ENCODE data around the gene ECSCR.

Gene ECSCR

DNA sequence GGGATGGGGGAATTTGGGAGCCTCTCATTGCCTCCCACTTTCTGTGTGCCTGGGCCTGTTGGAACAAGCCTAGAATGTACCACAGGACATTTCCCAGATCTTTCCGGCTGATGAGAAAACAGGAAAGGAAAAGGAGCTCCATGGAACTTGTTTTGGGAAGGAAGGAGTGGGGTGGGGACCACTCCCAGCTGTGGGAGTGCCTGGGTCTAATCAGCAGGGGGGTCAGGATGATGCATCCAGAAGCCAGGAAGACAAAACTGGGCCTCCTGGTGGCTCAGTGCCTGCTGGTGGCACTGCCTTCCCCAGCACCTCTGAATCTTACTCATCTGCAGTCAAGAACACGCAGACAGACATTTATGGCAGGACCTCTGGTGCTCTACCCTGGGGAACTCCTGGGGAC lies 11.0 kb upstream of the ECSCR start:
- peak; percentile 31 for DNase-seq

DNA sequence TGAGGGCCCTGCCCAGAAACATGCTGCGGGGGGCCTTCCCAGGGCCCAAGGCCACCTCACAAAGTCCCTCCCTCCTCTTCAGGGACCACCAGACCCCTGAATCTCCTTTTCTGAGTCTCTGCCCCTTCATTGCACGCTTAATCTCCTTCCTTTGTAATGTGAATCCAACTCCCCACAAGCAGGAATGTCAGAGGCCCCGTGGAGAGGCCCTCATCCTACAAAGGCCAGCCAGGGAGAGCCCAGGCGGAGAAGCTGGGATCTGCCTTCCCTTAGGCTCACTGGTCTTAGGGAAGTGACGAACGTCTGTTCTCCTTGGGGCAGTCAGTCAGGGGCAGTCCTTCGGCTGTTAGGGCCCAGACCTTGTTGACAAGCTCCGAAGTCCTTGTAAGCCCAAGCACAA lies 10.6 kb upstream of the ECSCR start:
- DNase-seq = no peak

DNA sequence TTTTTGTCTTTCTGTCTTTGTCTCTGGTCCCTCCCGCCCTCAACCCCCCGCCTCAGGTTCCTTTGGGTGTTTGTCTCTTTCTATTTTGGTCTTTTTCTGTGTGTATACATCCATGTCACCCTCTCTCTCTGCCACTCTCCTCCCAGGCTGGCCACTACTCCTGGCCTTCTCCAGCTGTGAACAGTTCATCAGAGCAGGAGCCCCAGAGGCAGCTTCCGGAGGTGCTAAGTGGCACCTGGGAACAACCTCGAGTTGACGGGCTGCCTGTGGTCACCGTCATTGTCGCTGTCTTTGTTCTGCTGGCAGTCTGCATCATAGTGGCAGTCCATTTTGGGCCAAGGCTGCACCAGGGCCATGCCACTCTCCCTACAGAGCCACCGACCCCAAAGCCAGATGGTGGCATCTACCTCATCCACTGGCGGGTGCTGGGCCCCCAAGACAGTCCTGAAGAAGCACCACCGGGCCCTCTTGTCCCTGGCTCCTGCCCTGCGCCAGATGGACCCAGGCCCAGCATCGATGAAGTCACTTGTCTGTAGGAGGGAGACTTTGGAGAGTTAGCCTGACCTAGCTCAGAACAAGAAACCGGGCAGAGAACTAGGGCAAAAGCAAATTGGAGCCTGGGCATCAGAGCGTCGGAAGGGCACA lies 10.0 kb upstream of the ECSCR start:
- DNase-seq = no peak

DNA sequence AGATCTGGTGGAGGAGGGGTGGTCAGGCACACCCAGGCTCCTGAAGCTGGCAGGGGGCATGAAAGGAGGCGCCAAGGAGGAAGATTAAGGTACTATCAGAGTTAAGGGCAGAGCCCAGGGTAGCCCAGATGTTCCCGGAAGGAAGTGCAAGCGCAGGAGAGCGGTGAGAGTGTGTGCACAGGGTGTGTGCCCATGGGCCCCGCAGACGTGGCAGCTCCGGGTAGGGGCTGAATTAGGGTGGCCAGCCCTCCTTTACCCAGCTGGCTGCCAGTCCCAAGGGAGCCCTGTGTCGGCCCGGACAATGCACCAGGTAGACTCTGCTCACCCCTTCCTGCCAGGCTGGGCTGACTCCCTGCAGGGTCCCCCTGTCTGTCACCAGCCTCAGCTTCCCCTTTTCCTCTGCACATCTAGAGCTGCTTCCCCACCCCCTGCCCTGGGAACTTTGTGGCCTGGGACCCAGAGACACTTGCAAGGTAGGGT lies 8.3 kb upstream of the ECSCR start, which contains the start of gene SMIM33:
Gene SMIM33, plus strand, starts transcription at position 184 of the 480 bp plus-strand sequence. Its CDS starts 118 bp downstream, at position 302.
- no peak for DNase-seq

DNA sequence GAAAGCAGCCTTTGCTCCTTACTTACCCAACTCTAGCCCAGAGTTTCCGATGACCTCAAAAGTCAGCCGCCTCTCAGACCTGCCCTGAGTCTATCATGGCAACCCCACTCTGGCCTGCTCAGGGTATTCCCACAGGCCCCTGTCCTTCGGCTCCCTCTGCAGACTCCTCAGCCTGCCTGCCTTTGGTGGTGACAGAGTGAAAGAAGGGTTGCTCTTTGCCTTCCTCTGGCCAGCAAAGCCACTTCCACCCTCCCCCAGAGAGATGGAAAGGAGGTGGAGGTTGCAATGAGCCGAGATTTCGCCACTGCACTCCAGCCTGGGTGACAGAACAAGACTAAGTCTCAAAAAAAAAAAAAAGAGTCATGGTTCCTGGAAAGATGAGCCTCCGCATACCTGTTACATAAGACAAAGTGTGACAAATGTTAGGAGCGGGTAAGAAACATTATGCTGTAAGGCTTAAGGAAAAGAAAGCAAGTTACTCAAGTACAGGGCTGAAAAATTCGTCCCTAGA lies 5.9 kb upstream of the ECSCR start:
- DNase-seq = no peak

DNA sequence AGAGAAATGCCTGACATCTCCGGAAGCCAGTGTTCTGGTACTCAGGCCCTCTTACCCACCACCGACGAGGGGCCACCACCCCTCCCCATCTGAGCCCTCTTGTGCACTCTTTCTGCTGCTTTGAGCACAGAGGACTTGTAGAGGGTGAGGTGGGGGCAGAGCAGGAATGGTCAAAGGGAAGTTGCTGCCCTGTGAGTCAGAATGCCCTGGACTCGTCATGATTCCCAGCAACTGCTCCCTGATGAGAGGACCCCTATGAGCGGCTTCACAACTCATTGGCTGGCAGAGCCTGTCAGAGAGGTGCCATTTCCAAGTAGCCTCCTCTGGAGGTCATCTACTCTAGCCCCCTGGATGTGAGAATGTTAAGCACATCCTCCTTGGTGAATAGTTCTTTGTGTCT lies 845 bp downstream of the ECSCR start:
- DNase-seq = peak; percentile 76

DNA sequence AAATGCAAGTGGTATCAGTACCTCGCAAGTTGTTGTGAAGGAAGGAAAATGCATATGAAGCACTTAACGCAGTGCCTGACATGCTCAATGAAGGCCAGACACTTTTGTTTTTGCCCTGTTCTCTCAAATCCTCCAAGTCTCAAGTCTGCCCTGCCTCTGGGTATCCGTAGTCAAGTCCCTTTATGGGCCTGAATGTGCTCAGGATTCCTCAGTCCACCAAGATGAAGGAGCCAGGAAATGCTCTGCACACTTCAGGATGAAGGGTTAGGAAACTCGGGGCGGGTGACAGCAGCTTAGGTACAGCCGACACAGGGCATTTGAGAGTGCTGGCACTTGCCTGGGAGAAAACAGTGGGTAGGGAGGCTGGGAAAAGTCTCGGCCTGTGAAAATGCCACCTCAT lies 1.4 kb downstream of the ECSCR start:
- DNase-seq = no peak

DNA sequence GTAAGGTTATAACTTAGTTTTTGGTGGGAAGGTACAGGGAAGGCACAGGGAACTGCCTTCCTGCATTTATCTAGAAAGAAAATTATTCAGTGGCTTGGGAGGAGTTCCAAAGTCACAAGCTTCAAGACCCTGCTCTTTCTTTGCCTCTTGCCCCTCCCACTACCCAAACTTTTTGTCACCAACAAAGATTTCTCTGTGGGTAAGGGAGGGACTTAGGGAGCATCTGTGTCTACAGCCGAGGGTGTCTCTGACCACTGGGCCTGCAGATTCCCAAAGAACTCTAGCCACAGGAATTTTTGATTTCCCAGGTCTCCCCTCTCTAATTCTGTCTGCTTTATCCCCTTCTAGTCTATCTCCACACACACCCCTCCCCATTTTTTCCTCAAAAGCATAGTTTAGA lies 2.1 kb downstream of the ECSCR start:
- DNase-seq = no peak

DNA sequence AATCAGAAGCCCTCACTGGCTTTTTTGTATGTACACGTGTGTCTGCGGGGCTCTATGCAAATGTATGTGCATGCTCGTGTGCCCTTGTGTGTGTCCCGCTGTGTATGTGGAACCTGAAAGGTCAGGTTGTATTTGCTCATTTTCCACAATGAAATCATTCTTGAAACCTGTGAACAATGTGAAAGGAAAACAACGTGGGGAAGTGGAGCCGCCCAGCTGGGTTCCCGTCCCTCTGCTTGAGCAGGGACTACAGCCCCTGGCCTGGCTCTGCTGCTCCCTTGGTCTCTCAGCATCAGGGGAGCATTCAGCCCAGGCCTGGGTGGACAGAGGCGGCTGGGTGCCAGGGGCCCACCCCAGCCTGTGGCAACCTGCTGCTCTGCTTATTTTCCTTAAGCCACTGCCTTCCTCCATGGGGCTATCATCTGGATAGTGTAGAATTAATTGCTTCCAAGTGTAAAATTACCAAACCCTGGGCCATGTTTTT lies 3.0 kb downstream of the ECSCR start:
- DNase-seq = no peak

DNA sequence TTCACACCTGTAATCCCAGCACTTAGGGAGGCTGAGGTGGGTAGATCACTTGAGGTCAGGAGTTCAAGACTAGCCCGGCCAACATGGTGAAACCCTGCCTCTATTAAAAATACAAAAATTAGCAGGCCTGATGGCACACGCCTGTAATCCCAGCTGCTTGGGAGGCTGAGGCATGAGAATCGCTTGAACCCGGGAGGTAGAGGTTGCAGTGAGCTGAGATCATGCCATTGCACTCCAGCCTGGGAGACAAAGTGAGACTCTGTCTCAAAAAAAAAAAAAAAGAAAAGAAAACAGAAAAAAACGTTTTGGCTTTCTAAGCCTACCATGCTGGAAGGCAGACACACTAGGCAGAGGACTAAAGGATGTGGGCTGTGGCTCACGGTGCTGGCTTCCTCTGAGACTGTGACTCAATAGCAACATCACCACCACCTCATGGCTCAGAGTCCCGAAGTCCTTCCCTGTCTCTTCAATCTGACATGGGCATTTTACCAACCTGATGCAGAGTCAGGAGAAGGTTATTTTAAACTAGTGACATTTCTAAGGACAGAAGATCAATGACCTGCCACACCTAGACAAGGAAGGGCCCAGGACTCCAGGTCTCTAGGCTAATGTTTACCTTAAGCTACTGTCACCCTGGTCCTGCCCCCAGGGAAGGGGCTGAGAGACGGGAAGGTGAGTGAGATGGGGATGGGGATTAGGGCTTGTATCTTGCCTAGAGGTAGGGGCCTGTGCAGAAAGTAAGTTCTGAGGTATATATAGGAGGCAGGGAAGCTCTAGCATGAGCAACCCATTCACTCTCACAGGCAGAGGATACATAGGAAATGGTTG lies 3.7 kb downstream of the ECSCR start:
- peak; percentile 82 for DNase-seq

DNA sequence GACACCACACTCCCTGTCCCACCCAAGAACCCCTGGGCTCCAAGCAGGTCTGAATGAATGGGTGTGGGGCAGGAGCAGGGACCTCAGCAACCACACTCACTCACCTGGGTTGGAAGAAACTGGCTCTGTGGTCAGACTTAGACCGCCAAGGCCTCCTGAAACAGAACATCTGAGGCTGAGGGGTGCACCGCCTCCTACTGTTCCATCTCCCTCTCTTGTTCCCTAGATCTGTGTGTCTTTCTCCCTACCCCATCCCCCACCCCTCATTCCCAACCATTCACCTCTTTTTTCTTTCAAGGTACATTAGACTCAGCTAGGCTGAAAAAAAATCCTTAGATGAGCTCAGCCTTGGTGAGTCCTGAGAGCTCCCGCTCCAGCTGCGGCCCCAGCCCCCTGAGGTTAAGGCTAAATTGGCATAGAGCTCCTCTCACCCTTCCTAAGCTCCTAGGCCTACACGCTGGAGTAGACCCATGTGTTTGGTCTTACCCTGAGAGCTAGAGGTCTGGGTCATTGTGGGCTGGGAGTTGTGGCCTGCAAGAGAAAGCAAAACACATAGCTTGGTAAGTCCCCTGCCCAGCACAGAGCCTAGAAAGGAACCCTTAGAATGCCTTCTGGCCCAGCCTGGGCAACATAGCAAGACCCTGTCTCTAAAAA lies 4.8 kb downstream of the ECSCR start:
- DNase-seq = no peak

DNA sequence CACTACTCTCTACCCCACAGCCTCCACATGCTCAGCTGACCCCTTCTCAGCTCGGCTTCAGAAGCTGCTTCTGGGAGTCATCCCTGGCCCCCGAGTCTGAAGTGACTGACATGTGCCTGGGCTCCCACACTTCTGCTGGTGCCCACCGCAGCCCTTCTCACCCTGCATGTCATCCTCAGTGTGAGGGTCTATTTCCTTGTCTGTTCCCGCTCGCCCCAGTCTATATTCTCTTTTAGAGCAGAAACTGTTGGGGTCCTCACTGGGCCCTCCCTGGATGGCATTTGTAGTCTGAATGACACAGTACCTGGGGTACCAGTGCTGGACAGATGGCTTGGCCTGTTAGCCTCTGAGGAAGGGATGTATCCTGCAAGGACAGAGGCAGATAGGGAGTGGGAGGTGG lies 5.3 kb downstream of the ECSCR start:
- no peak for DNase-seq

DNA sequence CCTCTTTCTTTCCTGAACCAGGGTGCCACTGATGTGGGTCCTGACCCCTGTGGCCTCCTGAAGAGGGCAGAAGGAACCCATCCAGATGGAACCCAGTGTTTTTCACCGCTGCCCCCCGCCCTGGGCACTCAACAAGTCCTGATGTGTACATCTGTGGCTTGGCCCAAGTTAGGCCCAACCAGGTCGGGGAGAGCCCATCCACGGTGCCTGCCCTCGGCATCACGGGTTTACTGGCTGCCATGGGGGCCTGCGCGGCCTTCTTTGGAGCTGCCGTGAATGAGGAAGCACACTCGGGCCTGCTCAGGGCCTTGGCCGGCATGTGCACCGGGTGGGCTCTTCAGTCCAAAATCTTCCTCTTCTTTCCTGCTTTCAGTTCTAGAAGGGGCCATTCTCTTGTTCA lies 5.8 kb downstream of the ECSCR start:
- DNase-seq = no peak

DNA sequence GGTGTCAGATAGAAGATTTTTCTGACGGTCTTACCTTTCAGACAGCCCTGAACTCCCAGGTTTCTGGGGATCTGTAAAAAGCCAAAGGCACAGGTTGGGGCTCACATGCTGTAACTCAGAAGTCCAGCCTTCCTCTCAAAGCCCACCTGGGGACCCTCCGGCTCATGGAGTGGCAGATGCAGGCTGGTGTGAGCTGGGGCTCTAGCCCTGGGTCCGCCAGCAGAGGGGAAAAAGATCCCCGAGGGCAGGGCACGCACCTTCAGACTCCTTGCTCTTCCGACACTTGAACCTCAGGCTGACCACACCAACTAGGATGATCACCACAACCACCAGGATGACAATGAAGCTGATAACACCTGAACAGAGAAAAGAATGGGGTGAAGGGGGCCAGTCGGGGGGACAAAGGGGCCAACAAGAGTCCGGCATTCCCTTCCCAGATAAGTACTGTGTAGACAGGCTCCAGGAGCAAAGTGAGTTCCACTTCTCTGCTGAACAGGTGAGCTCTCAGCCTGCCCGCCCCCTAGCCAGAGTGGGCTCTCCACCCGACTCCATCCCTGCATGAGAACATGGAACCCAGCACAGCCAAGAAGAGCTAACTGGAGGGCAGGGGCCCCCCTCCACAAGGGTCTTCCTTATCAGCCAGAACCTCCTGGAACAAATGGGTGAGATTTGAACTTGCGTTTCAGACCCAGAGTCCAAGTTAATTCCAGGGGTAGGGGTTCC lies 7.8 kb downstream of the ECSCR start:
- no peak for DNase-seq

DNA sequence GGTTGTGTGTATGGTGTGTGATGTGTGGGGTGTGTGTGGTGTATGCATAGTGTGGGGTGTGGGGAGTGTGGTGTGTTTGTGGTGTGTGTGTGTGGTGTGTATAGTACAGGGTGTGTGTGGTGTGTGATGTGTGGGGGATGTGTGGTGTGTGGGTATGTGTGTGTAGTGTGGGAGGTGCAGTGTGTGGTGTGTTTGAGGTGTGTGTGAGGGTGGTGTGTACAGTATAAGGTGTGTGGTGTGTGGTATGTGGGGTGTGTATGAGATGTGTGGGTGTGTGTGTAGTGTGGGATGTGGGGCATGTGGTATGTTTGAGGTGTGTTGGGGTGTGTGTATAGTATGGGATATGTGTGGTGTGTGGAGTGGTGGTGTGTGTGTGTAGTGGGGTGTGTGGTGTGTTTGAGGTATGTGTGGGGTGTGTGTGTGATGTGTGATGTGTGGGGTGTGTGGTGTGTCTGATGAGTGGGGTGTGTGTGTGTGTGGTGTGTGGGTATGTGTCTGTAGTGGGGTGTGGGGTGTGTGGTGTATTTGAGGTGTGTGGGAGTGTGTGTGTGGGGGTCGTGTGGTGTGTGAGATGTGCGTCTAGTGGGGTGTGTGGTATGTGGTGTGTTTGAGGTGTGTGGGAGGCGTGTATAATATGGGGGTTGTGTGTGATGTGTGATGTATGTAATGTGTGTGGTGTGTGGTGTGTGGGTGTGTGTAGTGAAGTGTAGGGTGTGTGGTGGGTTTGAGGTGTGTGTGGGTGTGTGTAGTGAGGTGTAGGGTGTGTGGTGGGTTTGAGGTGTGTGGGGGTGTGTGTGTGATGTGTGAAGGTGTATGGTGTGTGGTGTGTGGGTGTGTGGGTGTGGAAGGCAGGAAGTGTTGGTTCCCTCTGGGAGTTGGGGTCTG lies 8.6 kb downstream of the ECSCR start:
- no peak for DNase-seq

DNA sequence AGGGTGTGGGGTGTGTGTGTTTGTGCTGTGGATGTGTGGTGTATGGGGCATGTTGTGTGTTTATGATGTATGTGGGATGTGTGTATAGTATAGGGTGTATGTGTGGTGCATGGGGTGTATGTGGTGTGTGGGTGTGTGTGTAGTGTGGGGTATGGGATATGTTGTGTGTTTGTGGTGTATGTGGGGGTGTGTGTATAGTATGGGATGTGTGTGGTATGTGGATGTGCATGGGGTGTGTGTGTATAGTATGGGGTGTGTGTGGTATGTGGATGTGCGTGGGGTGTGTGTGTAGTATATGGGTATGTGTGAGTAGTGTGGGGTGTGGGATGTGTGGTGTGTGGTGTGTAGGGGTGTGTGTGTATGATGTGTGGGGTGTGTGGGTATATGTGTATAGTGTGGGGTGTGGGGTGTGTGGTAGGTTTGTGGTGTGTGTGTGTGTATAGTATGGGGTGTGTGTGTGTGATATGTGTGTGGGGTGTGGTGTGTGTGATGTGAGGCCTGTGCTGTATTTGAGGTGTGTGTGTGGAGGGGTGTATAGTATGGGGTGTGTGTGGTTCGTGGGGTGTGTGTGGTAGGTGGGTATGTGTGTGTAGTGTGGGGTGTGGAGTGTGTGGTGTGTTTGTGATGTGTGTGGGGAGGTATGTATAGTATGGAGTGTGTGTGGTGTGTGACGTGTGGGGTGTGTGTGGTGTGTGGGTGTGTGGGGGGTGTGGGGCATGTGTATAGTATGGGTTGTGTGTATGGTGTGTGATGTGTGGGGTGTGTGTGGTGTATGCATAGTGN lies 10.5 kb downstream of the ECSCR start:
- no peak for DNase-seq

DNA sequence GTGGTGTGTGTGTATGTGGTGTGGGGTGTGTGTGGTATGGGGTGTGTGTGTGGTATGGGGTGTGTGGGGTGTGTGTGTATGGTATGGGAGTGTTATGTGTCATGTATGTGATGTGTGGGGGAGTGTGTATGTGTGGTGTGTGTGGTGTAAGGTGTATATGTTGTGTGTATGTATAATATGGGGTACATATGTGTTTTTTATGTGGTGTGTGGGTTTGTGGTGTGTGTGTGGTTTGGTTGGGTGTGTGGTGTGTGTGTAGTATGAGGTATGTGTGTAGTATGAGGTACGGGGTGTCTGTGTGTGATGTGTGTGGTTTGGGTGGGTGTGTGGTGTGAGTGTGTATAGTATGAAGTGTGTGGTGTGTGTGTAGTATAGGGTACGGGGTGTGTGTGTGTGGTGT lies 11.4 kb downstream of the ECSCR start:
- no peak for DNase-seq

DNA sequence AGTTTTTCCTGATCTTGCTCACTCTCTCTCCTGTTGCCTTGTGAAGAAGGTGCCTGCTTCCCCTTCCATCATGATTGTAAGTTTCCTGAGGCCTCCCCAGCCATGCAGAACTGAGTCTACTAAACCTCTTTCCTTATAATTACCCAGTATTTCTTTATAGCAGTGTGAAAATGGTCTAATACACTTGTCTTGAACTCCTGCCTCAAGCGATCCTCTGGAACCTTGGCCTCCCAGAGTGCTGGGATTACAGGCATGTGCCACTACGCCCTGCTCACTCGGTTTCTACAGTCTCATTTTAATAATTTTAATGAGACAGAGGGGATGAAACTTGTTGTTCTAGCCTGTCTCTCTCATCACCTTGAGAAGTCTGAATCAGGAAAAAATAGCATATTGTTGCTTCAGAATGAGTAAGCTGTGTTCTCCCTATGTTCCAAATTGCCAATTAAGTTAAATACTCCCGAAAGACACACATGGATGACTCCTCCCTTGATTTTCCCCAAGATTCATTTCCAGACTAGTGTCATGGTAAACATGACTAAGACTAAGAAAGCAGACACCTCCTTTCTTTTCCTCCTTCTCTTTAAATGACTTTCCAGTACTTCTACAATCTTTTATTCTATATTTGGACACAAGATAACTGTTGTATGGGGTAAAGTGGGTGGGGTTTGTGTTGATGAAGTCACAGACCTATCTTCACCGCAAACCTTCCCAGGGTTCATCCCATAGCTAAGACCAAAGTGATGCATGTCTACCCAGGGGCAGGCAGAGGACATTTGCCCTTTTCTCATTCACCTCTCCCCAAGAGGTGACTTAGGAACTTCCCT lies 15.4 kb downstream of the ECSCR start:
- DNase-seq = no peak

DNA sequence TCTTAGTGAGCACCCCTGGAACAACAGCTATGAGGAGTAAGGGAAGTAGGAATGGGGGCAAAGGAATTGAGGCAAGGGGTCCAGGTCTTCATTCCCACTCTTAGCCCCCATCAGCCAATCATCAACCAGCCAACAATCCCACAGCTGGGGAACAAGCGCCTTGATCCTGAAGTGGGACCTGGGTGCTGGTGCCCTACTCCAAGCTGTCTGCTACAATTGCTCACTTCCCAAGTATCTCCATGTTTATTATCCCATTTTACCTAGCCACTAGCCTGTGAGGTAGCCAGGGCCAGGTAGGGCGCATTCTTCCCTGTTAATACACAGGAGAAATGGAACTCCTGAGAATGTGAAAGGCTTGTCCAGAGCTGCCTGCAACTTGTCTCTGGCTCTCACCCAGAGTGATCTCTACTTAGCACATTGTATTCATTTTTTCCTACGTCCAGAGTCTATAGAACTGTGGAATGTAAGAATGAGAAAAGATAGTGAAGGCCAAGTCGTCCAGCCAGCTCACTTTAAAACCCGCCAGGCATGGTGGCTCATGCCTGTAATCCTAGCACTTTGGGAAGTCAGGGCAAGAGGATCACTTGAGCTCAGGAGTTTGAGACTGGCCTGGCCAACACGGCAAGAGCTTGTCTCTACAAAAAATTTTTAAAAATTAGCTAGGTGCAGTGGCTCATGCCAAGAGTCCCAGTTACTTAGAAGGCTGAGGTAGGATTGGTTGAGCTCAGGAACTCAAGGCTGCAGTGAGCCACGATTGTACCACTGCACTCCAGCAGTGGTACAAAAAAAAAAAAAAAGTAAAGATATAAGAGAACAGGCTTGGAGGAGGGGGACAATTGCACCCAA lies 17.0 kb downstream of the ECSCR start:
- DNase-seq = peak; percentile 61
